Kidney (tissue), 14 donors: ENCODE results near the gene KCNT2. TPM values are rescaled to one million over a fixed set of nuclear protein-coding genes. Genes with fewer than 3 reads are reported as not detected.
A peak's percentile ranks its signal among the peaks of the same experiment; 100 is the strongest.

ENCODE experiments used
- DNase-seq, 5 donors: peaks; one replicate each; pipeline ENCODE4 v3.0.0-alpha.2; 2013 to 2020
- FAIRE-seq: peaks from 2 replicates; lab custom pipeline; 2012; peaks lifted over from hg19 to GRCh38; lab: Jason Lieb, UNC
- H3K27ac ChIP-seq, 2 donors: one replicate each; pipeline ENCODE4 v1.7.0; 2013; ENCODE audit warnings: low read depth in 2 of 2, low read length in 2 of 2, inconsistent platforms in 1 of 2
- H3K27me3 ChIP-seq: one replicate; pipeline ENCODE4 v1.7.1; 2013; ENCODE audit warnings: low read length, inconsistent platforms; ENCODE audit not compliant: control insufficient read depth, insufficient read depth
- H3K36me3 ChIP-seq, 3 donors: one replicate each; pipeline versions ENCODE4 v1.7.0 to v1.7.1; 2013; ENCODE audit warnings: low read length in 3 of 3, control low read depth in 1 of 3, inconsistent platforms in 1 of 3; ENCODE audit not compliant: insufficient read depth in 3 of 3, control insufficient read depth in 2 of 3
- H3K4me1 ChIP-seq, 3 donors: one replicate each; pipeline versions ENCODE4 v1.7.0 to v1.7.1; 2013; ENCODE audit warnings: low read length in 3 of 3, inconsistent platforms in 1 of 3, low read depth in 1 of 3; ENCODE audit not compliant: control insufficient read depth in 2 of 3, insufficient read depth in 2 of 3
- H3K4me3 ChIP-seq, 3 donors: one replicate each; pipeline versions ENCODE4 v1.7.0 to v1.8.1; 2013; ENCODE audit warnings: low read length in 3 of 3, control low read depth in 1 of 3, inconsistent platforms in 1 of 3
- H3K9ac ChIP-seq, 3 donors: one replicate each; pipeline versions ENCODE4 v1.7.0 to v1.7.1; 2013; ENCODE audit warnings: low read length in 3 of 3, control low read depth in 1 of 3, inconsistent platforms in 1 of 3
- H3K9me3 ChIP-seq, 3 donors: one replicate each; pipeline versions ENCODE4 v1.7.0 to v1.7.1; 2013; ENCODE audit warnings: low read length in 3 of 3, control low read depth in 1 of 3, inconsistent platforms in 1 of 3; ENCODE audit not compliant: control insufficient read depth in 2 of 3, insufficient read depth in 1 of 3
- CTCF ChIP-seq: IDR thresholded peaks from 3 replicates; pipeline ENCODE4 v1.5.1; 2012; ENCODE audit warnings: mild to moderate bottlenecking, moderate library complexity, borderline replicate concordance; ENCODE audit not compliant: insufficient read depth; ENCODE audit errors: extremely low read depth
- intact Hi-C: fragments of 100-400 bp; cut with DNase I; formaldehyde crosslinking; loops from one replicate; pipeline ENCODE4 v1.11.1; 2022
- polyA plus RNA-seq: library from polyadenylated mRNA; stranded (reverse); fragments of 350-450 nt; fragmentation: Illumina TruSeq; extraction: RNeasy Lipid Tissue Mini Kit (QIAGEN cat#74804); gene quantifications from one replicate; pipeline ENCODE4 v1.2.3, GENCODE V29; 2014; ENCODE audit warnings: low read depth, low replicate concordance; ENCODE audit not compliant: insufficient read depth
- total RNA-seq: library from RNA; stranded (reverse); fragmentation: NEBNext Ultra II Directional; extraction: Animal tissue kit (Norgen Biotek cat#: 25700); gene quantifications from one replicate; pipeline ENCODE4 v1.2.1, GENCODE V29; 2021
- donor health status: control.
- donor health status: control.
- donor health status: control.
- donor health status: control.
- donor health status: control.
- donor health status: DM: yes; HTN: yes; CAD: no.
- donor health status: Normal renal cell carcinoma (clear cell type).

Gene KCNT2
- total and polyA plus RNA-seq, 2 donors from 2014 or later, result 0.39 to 6.3 TPM

GRCh38 chr1:196563768-196564167 lies 44.5 kb downstream of the KCNT2 start:
- intact Hi-C loops, result no loop called here
- no peak overlapping the region for H3K27ac ChIP-seq
- H3K4me3 ChIP-seq, result no peak overlapping the region
- TF ChIP-seq CTCF, result no peak
- H3K27me3 ChIP-seq, result no peaks in the 10 kb centered on the region
- H3K36me3 ChIP-seq, result no peaks in the 10 kb centered on the region
- no peak overlapping the region for H3K9ac ChIP-seq
- no peaks in the 10 kb centered on the region for H3K4me1 ChIP-seq
- DNase-seq, result no peak
- no peak for FAIRE-seq
- peaks cover 0 to 3% (median 0%) of the 10 kb centered on the region in 3 donors for H3K9me3 ChIP-seq

DNA sequence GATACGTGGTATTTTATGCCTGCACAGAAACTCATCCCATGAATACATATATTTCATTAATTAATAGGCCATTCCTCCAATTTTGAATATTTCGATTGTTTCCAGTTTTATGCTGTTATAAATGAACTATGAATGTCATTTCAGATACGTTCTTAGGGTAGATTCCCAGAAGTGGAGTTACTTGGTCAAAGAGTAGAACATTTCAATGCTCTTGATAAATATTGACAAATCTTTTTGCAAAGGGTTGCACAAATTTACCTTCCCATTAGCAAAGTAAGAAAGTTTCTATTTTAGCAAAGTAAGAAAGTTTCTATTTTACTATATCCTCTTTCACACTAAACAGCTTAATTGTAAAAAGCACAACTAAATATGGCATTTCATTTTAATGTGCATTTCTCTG lies 48.9 kb downstream of the KCNT2 start:
- intact Hi-C loops, result no loop called here
- Histone ChIP-seq H3K4me1 (no peaks in the 10 kb centered on the region), H3K27ac (no peak overlapping the region), H3K36me3 (no peaks in the 10 kb centered on the region), H3K9ac (no peak overlapping the region), H3K4me3 (no peak overlapping the region), H3K9me3 (no peaks in the 10 kb centered on the region), H3K27me3 (no peaks in the 10 kb centered on the region)
- no peak for TF ChIP-seq CTCF
- DNase-seq (no peak), FAIRE-seq (no peak)

DNA sequence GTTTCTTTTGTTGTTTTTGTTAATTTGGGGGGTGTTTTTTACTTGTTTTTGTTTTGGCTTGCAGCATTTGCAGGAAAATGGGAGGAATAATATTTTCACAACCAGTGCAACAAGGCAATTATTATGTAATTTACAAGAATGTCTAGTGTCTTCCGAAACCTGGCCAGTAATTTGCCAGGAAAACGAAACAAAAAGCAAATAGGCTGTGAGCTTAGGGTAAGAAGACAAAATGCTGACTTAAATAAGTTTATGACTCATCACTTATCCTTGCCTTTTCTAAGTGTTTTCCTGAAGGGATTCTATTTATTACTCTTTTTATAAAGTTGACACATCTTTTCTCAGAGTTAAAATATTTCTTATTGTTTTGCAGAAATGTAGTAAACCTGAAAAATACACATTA lies 49.8 kb downstream of the KCNT2 start:
- intact Hi-C loops, result no loop called here
- no peak overlapping the region for H3K27ac ChIP-seq
- H3K4me3 ChIP-seq, result peak overlapping the region in 1 of 3 donors; percentile 31
- FAIRE-seq (peak; percentile 49), DNase-seq (peak in 1 of 5 donors; percentile 28)
- no peaks in the 10 kb centered on the region for H3K27me3 ChIP-seq
- H3K36me3 ChIP-seq, result no peaks in the 10 kb centered on the region
- H3K9ac ChIP-seq, result no peak overlapping the region
- peaks cover 0 to under 1% (median 0%) of the 10 kb centered on the region in 3 donors for H3K9me3 ChIP-seq
- TF ChIP-seq CTCF, result no peak
- H3K4me1 ChIP-seq, result no peaks in the 10 kb centered on the region

DNA sequence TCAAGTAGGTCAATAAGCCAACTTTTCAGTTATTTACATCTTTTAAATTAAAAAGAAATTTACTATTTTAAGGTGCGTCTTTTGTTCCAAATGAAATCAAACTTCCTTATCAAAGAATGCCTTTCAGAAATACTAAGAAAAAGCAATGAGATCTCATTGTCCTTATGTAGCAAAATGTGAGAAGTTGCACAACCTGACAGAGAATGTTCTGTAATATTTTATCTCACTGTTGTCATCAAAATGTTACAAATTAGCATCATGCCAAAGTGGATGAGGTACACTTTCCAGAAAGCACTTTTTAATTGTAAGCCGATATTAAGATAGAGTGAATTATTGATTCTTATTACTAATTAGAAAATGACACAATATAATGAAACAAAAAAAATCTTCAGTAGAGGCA lies 50.4 kb downstream of the KCNT2 start:
- Histone ChIP-seq H3K9ac (no peak overlapping the region), H3K4me3 (peak overlapping the region in 1 of 3 donors; percentile 31), H3K9me3 (peaks cover 0 to 3% (median 0%) of the 10 kb centered on the region in 3 donors), H3K36me3 (no peaks in the 10 kb centered on the region), H3K27me3 (no peaks in the 10 kb centered on the region), H3K4me1 (no peaks in the 10 kb centered on the region), H3K27ac (no peak overlapping the region)
- FAIRE-seq (no peak), DNase-seq (no peak)
- intact Hi-C loops, result no loop called here
- no peak for TF ChIP-seq CTCF
